IPS DF 6.9 (cell line): ENCODE results near the gene FBLN1.

Source experiments
- DNase-seq: peaks from one replicate; pipeline ENCODE4 v3.0.0-alpha.2; 2013; ENCODE audit warnings: low read depth, low spot score
- H3K27ac ChIP-seq: one replicate; pipeline ENCODE4 v1.5.1; 2013; ENCODE audit warnings: low read length, control low read depth
- H3K27me3 ChIP-seq: 2 replicates; pipeline ENCODE4 v1.6.1; 2013; ENCODE audit warnings: mild to moderate bottlenecking, low read length; ENCODE audit not compliant: control insufficient read depth, insufficient read depth
- H3K36me3 ChIP-seq: 2 replicates; pipeline ENCODE4 v1.6.1; 2013; ENCODE audit warnings: low read length; ENCODE audit not compliant: control insufficient read depth, insufficient read depth
- H3K4me1 ChIP-seq: 2 replicates; pipeline ENCODE4 v1.6.1; 2013; ENCODE audit warnings: low read length; ENCODE audit not compliant: control insufficient read depth, insufficient read depth
- H3K4me3 ChIP-seq: 2 replicates; pipeline ENCODE4 v1.5.1; 2013; ENCODE audit warnings: mild to moderate bottlenecking, low read length
- H3K9me3 ChIP-seq: 2 replicates; pipeline ENCODE4 v1.6.1; 2013; ENCODE audit warnings: low read length, inconsistent platforms; ENCODE audit not compliant: control insufficient read depth, insufficient read depth
- WGBS: extraction: QIAGEN DNeasy Blood & Tissue Kit; methylation state at CpG from one replicate; pipeline ENCODE4 v1.1.7; 2013; ENCODE audit warnings: mixed read lengths, missing lambda C conversion rate; ENCODE audit not compliant: insufficient read length, insufficient coverage; 5-methylcytosine and 5-hydroxymethylcytosine counted together

FBLN1 gene

GRCh38 chr22:45576730-45577464 is 74.2 kb downstream of the FBLN1 start:
- Histone ChIP-seq H3K27ac (no peak overlapping the region), H3K4me3 (no peak overlapping the region), H3K9me3 (no peaks in the 10 kb centered on the region), H3K36me3 (no peaks in the 10 kb centered on the region), H3K27me3 (no peaks in the 10 kb centered on the region), H3K4me1 (no peaks in the 10 kb centered on the region)
- no CpG with 5 or more reads among the region's 19 CpGs for WGBS
- DNase-seq = no peak

GRCh38 chr22:45577746-45578523 is 75.3 kb downstream of the FBLN1 start:
- WGBS = no CpG with 5 or more reads among the region's 27 CpGs
- Histone ChIP-seq H3K36me3 (no peaks in the 10 kb centered on the region), H3K27me3 (no peaks in the 10 kb centered on the region), H3K4me1 (no peaks in the 10 kb centered on the region), H3K4me3 (no peak overlapping the region), H3K27ac (no peak overlapping the region), H3K9me3 (no peaks in the 10 kb centered on the region)
- DNase-seq = peak; percentile 68

GRCh38 chr22:45578524-45579147 is 76.0 kb downstream of the FBLN1 start:
- no peak for DNase-seq
- Histone ChIP-seq H3K27ac (no peak overlapping the region), H3K27me3 (no peaks in the 10 kb centered on the region), H3K4me3 (no peak overlapping the region), H3K4me1 (no peaks in the 10 kb centered on the region), H3K9me3 (no peaks in the 10 kb centered on the region), H3K36me3 (no peaks in the 10 kb centered on the region)
- no CpG with 5 or more reads among the region's 7 CpGs for WGBS

GRCh38 chr22:45579306-45579705 is 76.6 kb downstream of the FBLN1 start:
- WGBS = no CpG with 5 or more reads among the region's 13 CpGs
- Histone ChIP-seq H3K4me1 (no peaks in the 10 kb centered on the region), H3K27ac (no peak overlapping the region), H3K36me3 (no peaks in the 10 kb centered on the region), H3K4me3 (no peak overlapping the region), H3K9me3 (no peaks in the 10 kb centered on the region), H3K27me3 (no peaks in the 10 kb centered on the region)
- no peak for DNase-seq

GRCh38 chr22:45579806-45580725 is 77.4 kb downstream of the FBLN1 start:
- no CpG with 5 or more reads among the region's 29 CpGs for WGBS
- Histone ChIP-seq H3K4me1 (no peaks in the 10 kb centered on the region), H3K27me3 (no peaks in the 10 kb centered on the region), H3K36me3 (no peaks in the 10 kb centered on the region), H3K4me3 (no peak overlapping the region), H3K9me3 (no peaks in the 10 kb centered on the region), H3K27ac (no peak overlapping the region)
- no peak for DNase-seq

GRCh38 chr22:45580726-45581381 is 78.2 kb downstream of the FBLN1 start:
- WGBS = no CpG with 5 or more reads among the region's 26 CpGs
- DNase-seq = no peak
- Histone ChIP-seq H3K27ac (no peak overlapping the region), H3K36me3 (no peaks in the 10 kb centered on the region), H3K27me3 (no peaks in the 10 kb centered on the region), H3K4me3 (no peak overlapping the region), H3K9me3 (no peaks in the 10 kb centered on the region), H3K4me1 (no peaks in the 10 kb centered on the region)

GRCh38 chr22:45581549-45582080 is 78.9 kb downstream of the FBLN1 start:
- Histone ChIP-seq H3K27me3 (no peaks in the 10 kb centered on the region), H3K27ac (no peak overlapping the region), H3K4me3 (no peak overlapping the region), H3K9me3 (no peaks in the 10 kb centered on the region), H3K4me1 (no peaks in the 10 kb centered on the region), H3K36me3 (no peaks in the 10 kb centered on the region)
- no CpG with 5 or more reads among the region's 16 CpGs for WGBS
- no peak for DNase-seq

GRCh38 chr22:45582236-45582954 is 79.7 kb downstream of the FBLN1 start:
- Histone ChIP-seq H3K27me3 (no peaks in the 10 kb centered on the region), H3K27ac (no peak overlapping the region), H3K36me3 (no peaks in the 10 kb centered on the region), H3K4me3 (no peak overlapping the region), H3K4me1 (no peaks in the 10 kb centered on the region), H3K9me3 (no peaks in the 10 kb centered on the region)
- no peak for DNase-seq
- WGBS = no CpG with 5 or more reads among the region's 15 CpGs

- no peak for DNase-seq
- no peaks in the 10 kb centered on the region for H3K36me3 ChIP-seq
- H3K4me3 ChIP-seq = no peak overlapping the region
- no CpG with 5 or more reads among the region's 6 CpGs for WGBS
- no peaks in the 10 kb centered on the region for H3K9me3 ChIP-seq
- no peaks in the 10 kb centered on the region for H3K27me3 ChIP-seq
- no peaks in the 10 kb centered on the region for H3K4me1 ChIP-seq
- H3K27ac ChIP-seq = no peak overlapping the region
Observed at GRCh38 chr22:45582955-45583320, 80.3 kb downstream of the FBLN1 start.
